Esophagus muscularis mucosa (tissue), 4 donors: ENCODE data around the gene UGT1A1. TPM values are rescaled to one million over a fixed set of nuclear protein-coding genes. Genes with fewer than 3 reads are reported as not detected.

ENCODE experiments used
- DNase-seq: peaks from one replicate; pipeline ENCODE4 v3.0.0-alpha.2; 2017; ENCODE audit errors: extremely low spot score
- H3K27ac ChIP-seq, 4 donors: fragments of 200-600 bp; sonication (generic); replicated peaks in 1 of 4; 1 replicate in 3 of 4; 2 replicates in 1 of 4; pipeline ENCODE4 v1.5.1; 2016 to 2019; ENCODE audit warnings: mild to moderate bottlenecking in 1 of 4
- H3K27me3 ChIP-seq, 4 donors: fragments of 200-600 bp; sonication (generic); one replicate each; pipeline versions ENCODE4 v1.5.1 to v1.6.0; 2016 to 2019
- H3K36me3 ChIP-seq, 4 donors: fragments of 200-600 bp; sonication (generic); one replicate each; pipeline ENCODE4 v1.5.1; 2016 to 2019
- H3K4me1 ChIP-seq, 4 donors: fragments of 200-600 bp; sonication (generic); one replicate each; pipeline ENCODE4 v1.5.1; 2016 to 2019
- H3K4me3 ChIP-seq, 4 donors: fragments of 200-600 bp; sonication (generic); 1 replicate in 2 of 4; 2 replicates in 2 of 4; pipeline ENCODE4 v1.5.1; 2016 to 2019; ENCODE audit warnings: mild to moderate bottlenecking in 4 of 4, moderate library complexity in 1 of 4
- H3K9me3 ChIP-seq, 4 donors: fragments of 200-600 bp; sonication (generic); 1 replicate in 3 of 4; 2 replicates in 1 of 4; pipeline ENCODE4 v1.5.1; 2016 to 2019
- CTCF ChIP-seq, 3 experiments: fragments of 200-600 bp in 2 of 3; fragments of 450-650 bp in 1 of 3; sonication (generic) in 2 of 3; IDR thresholded peaks; one replicate each; pipeline ENCODE4 v1.5.1; 2017 to 2019; ENCODE audit warnings: antibody characterized with exemption in 3 of 3, mild to moderate bottlenecking in 2 of 3, moderate library complexity in 1 of 3
- EP300 ChIP-seq: sonication (generic); formaldehyde crosslinking; IDR thresholded peaks from one replicate; pipeline ENCODE4 v1.6.1; 2017; ENCODE audit warnings: antibody characterized with exemption
- POLR2A ChIP-seq: fragments of 450-650 bp; IDR thresholded peaks from one replicate; pipeline ENCODE4 v1.6.1; 2017; ENCODE audit warnings: antibody characterized with exemption, moderate library complexity, mild to moderate bottlenecking, low read depth
- POLR2AphosphoS5 ChIP-seq, 2 donors: sonication (generic); formaldehyde crosslinking; IDR thresholded peaks; one replicate each; pipeline ENCODE4 v1.6.1; 2017; ENCODE audit warnings: antibody characterized with exemption in 2 of 2
- WGBS: methylation state at CpG from one replicate; pipeline ENCODE4 v1.1.5; 2018; 5-methylcytosine and 5-hydroxymethylcytosine counted together
- intact Hi-C: fragments of 100-400 bp; cut with DNase I; formaldehyde crosslinking; loops from one replicate; pipeline ENCODE4 v1.15.1; 2023
- total RNA-seq, 4 donors: library from RNA; depleted of rRNA; stranded (reverse); fragments of >200 nt; gene quantifications; one replicate each; pipeline versions ENCODE4 v1.1.0 to v1.2.1, GENCODE V29; 2016

Gene UGT1A1
- total RNA-seq, 4 donors from 2014 or later = not detected

- Histone ChIP-seq H3K36me3 (no peaks in the 10 kb centered on the region), H3K9me3 (no peaks in the 10 kb centered on the region), H3K4me3 (no peak overlapping the region), H3K4me1 (no peaks in the 10 kb centered on the region), H3K27ac (no peak overlapping the region), H3K27me3 (peaks cover 0 to 5% (median 0%) of the 10 kb centered on the region in 4 donors)
- WGBS = 71% methylated on average over 4 of the region's 4 CpGs
- no peak for DNase-seq
- intact Hi-C loops = no loop called here
- TF ChIP-seq EP300 (no peak), POLR2A (no peak), POLR2AphosphoS5 (IDR thresholded peaks at IDR 0.05) (no peak), CTCF (IDR thresholded peaks at IDR 0.05) (no peak)
These were observed 56.7 kb downstream of the UGT1A1 start for GRCh38 chr2:233816771-233817170.

DNA sequence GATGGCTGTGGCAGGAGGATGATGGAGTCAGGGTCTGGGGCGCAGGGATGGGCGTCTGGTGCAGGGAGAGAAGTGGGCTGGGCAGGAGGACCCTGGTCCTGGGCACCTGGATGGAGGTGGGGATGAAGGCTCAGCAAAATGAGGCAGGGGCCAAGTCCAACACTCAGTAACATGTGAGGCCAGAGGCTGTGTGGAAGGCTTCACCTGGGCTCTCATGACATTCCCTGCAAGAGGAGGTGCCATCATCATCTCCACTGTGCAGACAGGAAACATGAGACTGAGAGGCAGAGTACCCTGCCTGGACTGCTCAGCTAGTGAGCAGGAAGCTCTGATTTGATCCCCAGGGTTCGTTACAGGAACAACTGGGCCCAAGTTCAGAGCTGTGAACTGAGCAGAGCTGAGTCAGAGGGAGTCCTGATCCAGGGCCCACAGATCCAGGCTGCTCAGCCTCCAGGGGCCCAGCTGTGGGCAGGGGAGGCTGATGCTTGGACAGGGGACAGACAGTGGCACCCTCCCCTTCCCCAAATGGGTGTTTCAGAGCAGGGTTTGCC lies 57.4 kb downstream of the UGT1A1 start:
- 90% methylated on average over 2 of the region's 3 CpGs for WGBS
- intact Hi-C loops = no loop called here

DNA sequence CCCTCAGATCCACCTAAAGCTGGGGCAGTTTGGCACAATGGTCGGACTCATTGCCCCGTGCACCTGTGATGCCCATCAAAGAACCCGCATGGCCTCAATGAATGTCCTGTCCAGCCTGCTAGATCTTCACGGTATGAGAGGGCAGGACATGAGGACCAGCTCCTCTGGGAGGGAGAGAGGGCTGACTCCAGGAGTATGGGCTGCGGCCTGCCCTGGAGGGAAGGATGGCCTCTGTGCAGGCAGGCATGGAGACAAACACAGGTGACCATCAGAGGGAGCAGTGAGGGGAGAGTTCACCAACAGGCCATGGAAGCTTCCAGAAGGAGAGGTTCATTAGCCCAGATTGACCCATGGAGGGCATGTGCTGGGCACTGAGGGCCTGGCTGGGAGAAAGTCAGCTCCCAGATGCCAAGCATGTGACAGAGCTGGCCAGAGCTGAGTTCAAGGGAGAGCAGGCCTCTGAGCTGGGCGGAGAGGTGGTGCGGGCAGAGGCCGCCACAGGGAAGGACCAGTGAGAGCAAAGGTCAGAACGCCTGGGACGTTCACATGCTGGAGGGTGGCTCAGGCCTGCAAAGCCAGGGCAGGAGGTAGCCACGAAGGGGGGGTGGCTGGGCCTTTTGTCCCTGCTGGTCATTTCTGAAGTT lies 58.0 kb downstream of the UGT1A1 start:
- WGBS = 91% methylated on average over 9 of the region's 11 CpGs
- intact Hi-C loops = no loop called here
- Histone ChIP-seq H3K27me3 (peaks cover 0 to 5% (median 0%) of the 10 kb centered on the region in 4 donors), H3K4me1 (no peaks in the 10 kb centered on the region), H3K9me3 (no peaks in the 10 kb centered on the region), H3K36me3 (no peaks in the 10 kb centered on the region), H3K27ac (no peak overlapping the region), H3K4me3 (no peak overlapping the region)
- DNase-seq = no peak
- TF ChIP-seq POLR2A = no peak
- TF ChIP-seq EP300 = no peak
- no peak for TF ChIP-seq POLR2AphosphoS5 (IDR thresholded peaks at IDR 0.05)
- TF ChIP-seq CTCF (IDR thresholded peaks at IDR 0.05) = no peak

More for the DNA sequence above, 57.4 kb downstream of the UGT1A1 start:
- no peak overlapping the region for H3K27ac ChIP-seq
- no peaks in the 10 kb centered on the region for H3K9me3 ChIP-seq
- H3K4me3 ChIP-seq = no peak overlapping the region
- peaks cover 0 to 5% (median 0%) of the 10 kb centered on the region in 4 donors for H3K27me3 ChIP-seq
- no peaks in the 10 kb centered on the region for H3K36me3 ChIP-seq
- DNase-seq = no peak
- no peaks in the 10 kb centered on the region for H3K4me1 ChIP-seq
- TF ChIP-seq POLR2A = no peak

DNA sequence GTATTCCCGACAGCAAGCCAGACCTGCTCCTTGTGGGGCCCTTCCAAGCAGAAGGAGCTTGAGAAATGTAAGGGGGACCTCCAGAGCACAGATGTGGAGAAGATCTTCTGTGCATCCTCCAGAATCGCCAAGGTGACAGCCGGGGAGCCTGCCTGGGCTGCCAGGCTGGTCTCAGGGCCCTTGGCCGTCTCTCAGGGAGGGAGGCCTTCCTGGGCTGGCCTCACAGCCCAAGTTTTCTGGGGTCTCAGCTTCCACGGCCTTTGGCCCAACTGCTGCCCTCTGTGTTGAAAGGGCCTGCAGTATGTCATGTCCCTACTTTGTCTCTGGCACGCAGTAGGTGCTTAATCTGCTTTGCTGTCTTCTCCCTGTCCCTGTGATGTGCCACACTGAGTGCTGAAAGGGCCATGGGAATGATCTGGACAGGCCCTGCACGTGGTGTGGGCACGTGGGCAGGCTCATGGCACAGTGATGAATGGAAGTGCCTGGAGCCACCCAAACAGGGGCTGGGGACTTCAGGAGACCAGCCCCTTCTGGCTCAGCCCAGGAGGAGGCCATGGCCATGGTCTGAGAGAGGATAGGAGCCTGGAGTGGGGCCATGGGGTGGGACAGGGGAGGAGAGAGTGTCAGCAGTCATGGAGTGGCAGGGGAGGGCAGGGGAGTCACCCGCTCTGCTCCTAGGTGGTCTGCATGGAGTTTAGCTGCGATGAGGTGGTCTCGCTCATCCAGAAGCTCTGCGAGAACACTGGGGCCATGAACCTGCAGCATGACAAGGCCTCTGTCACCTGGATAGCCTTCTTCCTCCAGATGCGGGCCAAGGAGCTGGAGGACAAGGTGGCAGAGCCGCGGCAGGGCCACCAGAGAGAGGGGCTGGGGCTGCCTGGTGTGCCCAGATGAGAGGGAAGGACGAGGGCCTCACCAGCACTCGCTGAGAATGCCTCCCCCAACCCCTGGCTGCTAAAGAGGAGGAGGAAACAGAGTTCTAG lies 58.9 kb downstream of the UGT1A1 start:
- Histone ChIP-seq H3K4me1 (no peaks in the 10 kb centered on the region), H3K27me3 (peaks cover 0 to 5% (median 0%) of the 10 kb centered on the region in 4 donors), H3K36me3 (no peaks in the 10 kb centered on the region), H3K27ac (no peak overlapping the region), H3K9me3 (no peaks in the 10 kb centered on the region), H3K4me3 (no peak overlapping the region)
- intact Hi-C loops = no loop called here
- 85% methylated on average over 14 of the region's 17 CpGs for WGBS
- no peak for DNase-seq
- TF ChIP-seq CTCF (IDR thresholded peaks at IDR 0.05) = no peak
- no peak for TF ChIP-seq POLR2A
- no peak for TF ChIP-seq EP300
- no peak for TF ChIP-seq POLR2AphosphoS5 (IDR thresholded peaks at IDR 0.05)
